Stimulated activated CD4-positive, alpha-beta T cell treated with anti-CD3 and anti-CD28 coated beads, TNF-alpha, amount 100 ng/mL, for 48 hours (primary cell): ENCODE measurements around the gene WFIKKN2.
"Not testable (repeated sequence)": the region's sequence is repeated elsewhere in the genome, so short reads cannot be mapped to it uniquely, and the experiment has no call there.

Experiments used
- DNase-seq, 3 donors: peaks; one replicate each; pipeline ENCODE4 v3.0.0-alpha.2; 2020; ENCODE audit warnings: low read depth in 3 of 3

Gene WFIKKN2, protein sequence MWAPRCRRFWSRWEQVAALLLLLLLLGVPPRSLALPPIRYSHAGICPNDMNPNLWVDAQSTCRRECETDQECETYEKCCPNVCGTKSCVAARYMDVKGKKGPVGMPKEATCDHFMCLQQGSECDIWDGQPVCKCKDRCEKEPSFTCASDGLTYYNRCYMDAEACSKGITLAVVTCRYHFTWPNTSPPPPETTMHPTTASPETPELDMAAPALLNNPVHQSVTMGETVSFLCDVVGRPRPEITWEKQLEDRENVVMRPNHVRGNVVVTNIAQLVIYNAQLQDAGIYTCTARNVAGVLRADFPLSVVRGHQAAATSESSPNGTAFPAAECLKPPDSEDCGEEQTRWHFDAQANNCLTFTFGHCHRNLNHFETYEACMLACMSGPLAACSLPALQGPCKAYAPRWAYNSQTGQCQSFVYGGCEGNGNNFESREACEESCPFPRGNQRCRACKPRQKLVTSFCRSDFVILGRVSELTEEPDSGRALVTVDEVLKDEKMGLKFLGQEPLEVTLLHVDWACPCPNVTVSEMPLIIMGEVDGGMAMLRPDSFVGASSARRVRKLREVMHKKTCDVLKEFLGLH

GRCh38 chr17:50835301-50836234 is at the start of gene WFIKKN2:
Gene WFIKKN2 (plus strand): TSS chr17:50835586. CDS start chr17:50835938, 352 bp downstream.
- DNase-seq, result no peak

- DNase-seq, result no peak
Measured at GRCh38 chr17:50785946-50786570, 49.3 kb upstream of the WFIKKN2 start.

GRCh38 chr17:50787106-50787505 is 48.3 kb upstream of the WFIKKN2 start:
- no peak for DNase-seq

DNA sequence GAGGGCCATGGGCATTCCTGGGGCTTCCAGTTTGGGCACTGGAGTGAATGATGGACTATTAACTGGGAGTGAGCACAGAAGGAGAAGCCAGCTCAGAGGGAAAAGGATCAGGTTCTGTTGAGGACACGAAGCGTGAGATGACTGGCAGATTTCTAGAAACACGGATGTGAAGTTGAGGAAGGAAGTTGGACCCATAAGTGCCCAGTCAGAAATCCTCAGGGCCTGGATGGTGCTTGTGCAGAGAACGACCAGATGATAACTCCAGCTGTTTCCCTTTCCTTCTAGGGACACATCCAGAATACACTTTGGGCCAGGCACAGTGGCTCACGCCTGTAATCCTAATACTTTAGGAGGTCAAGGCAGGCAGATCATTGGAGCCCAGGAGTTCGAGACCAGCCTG is 44.8 kb upstream of the WFIKKN2 start:
- DNase-seq, result no peak

DNA sequence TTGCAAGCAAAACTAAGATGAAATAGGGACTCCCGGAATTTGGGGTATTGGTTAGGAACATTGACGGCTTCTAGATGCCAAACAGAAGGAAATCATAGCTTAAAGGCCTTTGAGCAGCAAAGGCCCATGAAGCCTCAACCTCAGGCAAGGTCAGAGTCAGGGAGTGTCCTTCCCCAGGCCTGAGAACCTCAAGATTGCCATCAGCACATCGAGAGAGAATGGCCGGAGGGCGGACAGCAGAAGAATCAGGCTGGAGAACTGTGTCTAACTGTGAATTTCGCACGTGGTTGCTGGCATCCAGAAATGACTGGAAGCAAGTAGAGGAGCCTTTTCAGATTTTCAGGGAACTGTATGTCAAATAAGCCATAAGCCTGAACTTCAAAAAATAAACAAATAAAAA is 43.3 kb upstream of the WFIKKN2 start:
- DNase-seq, result no peak

DNA sequence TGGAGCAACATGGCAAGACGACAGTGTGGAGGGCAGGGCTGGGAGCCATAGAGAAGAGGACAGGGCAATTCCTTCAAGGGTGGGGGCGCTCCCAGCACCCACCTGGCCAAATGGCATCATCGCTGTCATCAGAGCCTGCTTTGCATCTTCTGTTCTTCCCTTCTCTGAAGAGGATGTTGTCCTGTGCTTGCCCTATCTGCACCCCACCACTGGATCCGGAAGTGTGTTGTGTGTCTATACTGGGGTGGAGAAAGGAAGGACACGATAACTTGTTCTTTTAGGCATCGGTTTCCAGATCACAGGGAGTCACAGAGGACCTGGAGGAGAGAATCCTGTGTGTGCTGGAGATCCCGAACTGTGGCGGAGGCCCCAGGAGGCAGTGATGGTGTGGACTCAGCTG is 42.4 kb upstream of the WFIKKN2 start:
- no peak for DNase-seq

- DNase-seq, result no peak
Measured at GRCh38 chr17:50794361-50794760, 41.0 kb upstream of the WFIKKN2 start.

DNA sequence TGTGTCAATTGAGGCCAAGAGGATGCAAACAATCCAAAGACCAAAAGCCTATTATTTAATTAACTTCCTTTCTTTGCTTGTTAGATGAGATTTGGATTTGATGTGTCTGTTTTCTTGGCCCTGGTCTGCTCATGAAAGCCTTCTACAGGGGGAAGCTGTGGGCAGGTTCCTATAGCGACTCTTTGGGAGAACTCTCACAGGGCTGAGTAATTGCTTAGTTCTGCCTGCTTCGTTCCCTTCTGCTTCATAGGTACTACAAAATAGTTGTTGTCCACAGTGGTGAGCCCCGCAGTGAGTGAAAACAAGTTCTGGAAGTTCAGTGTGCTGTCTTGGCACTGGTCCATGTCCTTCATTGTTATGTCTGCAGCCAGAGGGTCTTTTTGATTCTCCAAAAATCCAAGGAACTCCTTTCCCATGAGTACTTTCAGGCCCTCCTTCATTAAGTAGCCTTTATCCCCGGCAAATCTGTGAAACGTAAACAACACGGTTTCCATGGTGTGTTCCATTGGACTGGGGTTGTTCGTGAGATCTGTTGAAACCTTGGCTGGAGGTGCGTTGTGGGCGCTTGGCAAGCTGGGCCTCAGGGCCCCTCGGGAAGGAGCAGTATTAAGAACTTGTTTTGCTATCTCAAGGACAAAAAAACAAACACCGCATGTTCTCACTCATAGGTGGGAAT is 38.1 kb upstream of the WFIKKN2 start:
- DNase-seq, result no peak

GRCh38 chr17:50798424-50799288 is 36.7 kb upstream of the WFIKKN2 start:
- DNase-seq, result no peak

DNA sequence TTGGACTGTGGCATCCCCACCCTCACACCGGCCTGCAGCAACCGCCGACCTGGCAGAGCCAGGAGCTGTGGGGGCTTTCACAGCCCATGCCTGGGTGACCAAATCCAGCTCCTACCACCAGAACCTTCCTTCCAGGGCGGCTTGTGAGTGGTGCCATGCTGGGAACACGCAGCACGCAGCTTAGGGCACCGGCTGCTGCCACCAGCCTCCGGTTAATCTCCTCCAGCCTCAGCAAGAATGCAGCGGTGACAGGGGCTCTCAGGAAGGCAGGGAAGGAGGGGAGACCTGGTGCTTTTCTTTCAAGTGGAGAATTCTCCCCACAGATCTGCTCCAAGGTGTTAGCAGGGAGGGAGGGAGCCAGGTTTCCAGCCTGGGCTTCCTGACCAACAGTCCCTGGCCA is 35.8 kb upstream of the WFIKKN2 start:
- DNase-seq, result no peak

DNA sequence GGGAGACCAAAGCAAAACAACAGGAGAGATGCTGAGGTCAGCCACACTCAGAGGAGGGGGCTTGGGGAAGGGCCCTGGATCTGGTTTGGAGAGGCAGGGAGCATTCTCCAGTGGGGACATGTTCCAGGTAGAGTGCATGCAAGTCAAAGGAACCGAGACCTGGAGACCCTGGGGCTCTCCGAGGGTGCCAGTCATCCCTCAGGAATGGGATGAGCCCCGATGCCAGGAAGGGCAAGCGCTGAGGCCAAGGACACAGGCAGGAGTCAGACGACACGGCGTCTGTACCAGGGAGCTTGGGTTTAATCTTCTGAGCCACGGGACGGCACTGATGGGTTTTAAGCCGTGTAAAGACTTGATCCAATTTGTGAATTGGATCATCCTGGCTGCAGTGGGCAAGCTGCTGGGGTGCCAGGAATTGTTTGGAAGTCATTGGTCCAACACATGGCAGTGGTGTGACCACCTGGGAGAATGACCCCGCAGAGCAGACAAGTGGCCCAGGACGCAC is 35.1 kb upstream of the WFIKKN2 start:
- no peak for DNase-seq

- no peak for DNase-seq
Measured at GRCh38 chr17:50802609-50803571, 32.5 kb upstream of the WFIKKN2 start.

DNA sequence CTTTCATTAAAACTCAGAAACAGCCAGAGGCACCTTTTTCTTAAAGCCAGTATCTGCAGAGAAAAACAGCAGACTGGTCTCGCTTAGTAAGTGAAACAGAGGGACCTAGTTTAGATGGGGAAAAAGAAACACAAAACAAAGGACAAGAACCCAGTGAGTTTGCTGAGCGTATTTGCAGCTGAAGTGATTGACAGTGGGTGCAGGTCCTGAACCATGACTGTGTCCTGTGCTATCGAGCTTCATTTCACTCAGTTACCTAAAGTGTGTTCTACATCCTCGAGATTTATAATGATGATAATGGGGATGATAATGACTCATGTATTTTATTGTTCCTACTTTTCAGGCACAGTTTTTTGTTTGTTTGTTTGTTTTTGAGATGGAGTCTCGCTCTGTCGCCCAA is 31.7 kb upstream of the WFIKKN2 start:
- no peak for DNase-seq

GRCh38 chr17:50804749-50805475 is 30.5 kb upstream of the WFIKKN2 start:
- DNase-seq, result not testable (repeated sequence)

DNA sequence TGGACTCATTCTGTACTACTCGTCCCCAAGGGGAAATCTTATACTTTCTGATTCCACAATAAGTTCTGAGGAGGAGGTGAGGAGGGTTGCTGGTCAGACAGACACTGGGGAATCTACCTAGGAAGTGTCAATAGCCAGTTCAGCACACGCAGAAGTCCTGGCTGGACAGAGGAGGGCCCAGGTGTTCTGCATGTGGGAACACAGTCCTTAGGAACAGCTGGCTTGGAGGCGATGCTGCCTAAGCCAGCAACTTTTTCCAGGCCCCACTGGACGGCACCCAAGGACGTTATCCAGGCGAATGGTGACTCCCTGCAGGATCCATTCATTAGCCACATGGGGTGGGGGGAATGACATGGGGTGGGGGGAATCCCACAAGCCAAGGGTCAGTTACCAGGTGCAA is 29.9 kb upstream of the WFIKKN2 start:
- no peak for DNase-seq

GRCh38 chr17:50806141-50806643 is 29.2 kb upstream of the WFIKKN2 start:
- DNase-seq, result no peak

DNA sequence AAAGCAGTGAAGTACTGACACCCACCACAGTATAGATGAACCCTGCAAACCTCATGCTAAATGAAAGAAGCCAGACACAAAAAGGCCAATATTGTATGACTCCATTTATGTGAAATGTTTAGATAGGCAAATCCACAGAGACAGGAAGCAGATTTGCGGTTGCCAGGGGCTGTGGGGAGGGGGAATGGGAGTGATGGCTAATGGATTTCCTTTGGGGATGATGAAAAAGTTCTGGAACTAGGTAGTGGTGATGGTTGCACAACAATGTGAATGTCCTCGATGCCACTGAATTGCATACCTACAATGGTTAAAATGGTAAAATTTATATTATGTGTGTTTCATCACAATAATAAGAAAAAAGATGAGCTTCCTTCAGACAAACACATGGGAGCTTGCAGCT is 28.4 kb upstream of the WFIKKN2 start:
- no peak for DNase-seq

DNA sequence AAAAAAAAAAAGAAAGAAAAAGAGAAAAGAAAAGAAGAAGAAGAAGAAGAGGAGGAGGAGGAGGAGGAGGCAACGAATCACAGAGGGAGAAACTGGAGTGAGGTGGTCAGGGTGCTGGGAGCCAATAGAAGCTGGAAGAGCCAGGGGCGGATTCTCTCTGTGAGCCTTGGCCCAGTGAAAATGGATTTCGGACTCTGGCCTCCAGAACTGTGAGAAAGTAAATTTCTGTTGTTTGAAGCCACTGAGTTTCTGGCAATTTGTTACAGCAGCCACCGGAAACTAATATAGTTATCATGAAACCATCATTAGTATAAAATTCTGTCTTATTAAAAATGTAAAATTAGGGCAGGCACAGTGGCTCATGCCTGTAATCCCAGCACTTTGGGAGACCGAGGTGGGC is 27.7 kb upstream of the WFIKKN2 start:
- DNase-seq, result no peak
